Omental fat pad (tissue), 4 donors: Measurements from ENCODE around the gene NME3. TPM values are rescaled to one million over a fixed set of nuclear protein-coding genes. Genes with fewer than 3 reads are reported as not detected.

Experiments
- ATAC-seq: fragments of 150-250 bp; one replicate; pipeline ENCODE4 v1.9.1; 2016; ENCODE audit warnings: mild to moderate bottlenecking, moderate library complexity; ENCODE audit not compliant: low FRiP score
- DNase-seq: peaks from one replicate; pipeline ENCODE4 v3.0.0-alpha.2; 2019; ENCODE audit warnings: low spot score
- total RNA-seq, 4 donors: library from RNA; depleted of rRNA; stranded (reverse); fragments of >200 nt; gene quantifications; one replicate each; pipeline ENCODE4 v1.1.0, GENCODE V29; 2016
- TF ChIP-seq, protein P1 (sequence below), 3 donors: fragments of 450-650 bp; IDR thresholded peaks; one replicate each; pipeline ENCODE4 v1.5.1; 2016 to 2017; ENCODE audit warnings: antibody characterized with exemption in 3 of 3, mild to moderate bottlenecking in 3 of 3, moderate library complexity in 2 of 3

Gene NME3
- total RNA-seq, 4 donors from 2014 or later: 51.4 to 83.2 (median 69.6) TPM

DNA sequence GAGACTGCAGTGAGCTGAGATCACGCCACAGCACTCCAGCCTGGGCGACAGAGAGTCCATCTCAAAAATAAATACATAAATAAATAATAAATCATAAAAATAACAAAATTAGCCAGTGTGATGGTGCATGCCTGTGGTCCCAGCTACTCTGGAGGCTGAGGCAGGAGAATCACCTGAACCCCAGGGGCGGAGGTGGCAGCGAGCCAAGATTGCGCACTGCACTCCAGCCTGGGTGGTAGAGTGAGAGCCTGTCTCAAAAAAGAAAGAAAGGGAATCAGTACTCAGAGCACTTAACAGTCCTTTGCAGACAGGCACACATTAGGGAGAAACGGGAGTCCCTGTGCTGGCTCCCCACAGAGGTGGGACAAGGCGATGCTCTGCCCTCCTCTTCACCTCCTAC, 40.3 kb downstream of the NME3 start:
- DNase-seq: no peak
- TF ChIP-seq, protein P1, sequence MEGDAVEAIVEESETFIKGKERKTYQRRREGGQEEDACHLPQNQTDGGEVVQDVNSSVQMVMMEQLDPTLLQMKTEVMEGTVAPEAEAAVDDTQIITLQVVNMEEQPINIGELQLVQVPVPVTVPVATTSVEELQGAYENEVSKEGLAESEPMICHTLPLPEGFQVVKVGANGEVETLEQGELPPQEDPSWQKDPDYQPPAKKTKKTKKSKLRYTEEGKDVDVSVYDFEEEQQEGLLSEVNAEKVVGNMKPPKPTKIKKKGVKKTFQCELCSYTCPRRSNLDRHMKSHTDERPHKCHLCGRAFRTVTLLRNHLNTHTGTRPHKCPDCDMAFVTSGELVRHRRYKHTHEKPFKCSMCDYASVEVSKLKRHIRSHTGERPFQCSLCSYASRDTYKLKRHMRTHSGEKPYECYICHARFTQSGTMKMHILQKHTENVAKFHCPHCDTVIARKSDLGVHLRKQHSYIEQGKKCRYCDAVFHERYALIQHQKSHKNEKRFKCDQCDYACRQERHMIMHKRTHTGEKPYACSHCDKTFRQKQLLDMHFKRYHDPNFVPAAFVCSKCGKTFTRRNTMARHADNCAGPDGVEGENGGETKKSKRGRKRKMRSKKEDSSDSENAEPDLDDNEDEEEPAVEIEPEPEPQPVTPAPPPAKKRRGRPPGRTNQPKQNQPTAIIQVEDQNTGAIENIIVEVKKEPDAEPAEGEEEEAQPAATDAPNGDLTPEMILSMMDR (IDR thresholded peaks at IDR 0.05): no peak
- no peak for ATAC-seq

DNA sequence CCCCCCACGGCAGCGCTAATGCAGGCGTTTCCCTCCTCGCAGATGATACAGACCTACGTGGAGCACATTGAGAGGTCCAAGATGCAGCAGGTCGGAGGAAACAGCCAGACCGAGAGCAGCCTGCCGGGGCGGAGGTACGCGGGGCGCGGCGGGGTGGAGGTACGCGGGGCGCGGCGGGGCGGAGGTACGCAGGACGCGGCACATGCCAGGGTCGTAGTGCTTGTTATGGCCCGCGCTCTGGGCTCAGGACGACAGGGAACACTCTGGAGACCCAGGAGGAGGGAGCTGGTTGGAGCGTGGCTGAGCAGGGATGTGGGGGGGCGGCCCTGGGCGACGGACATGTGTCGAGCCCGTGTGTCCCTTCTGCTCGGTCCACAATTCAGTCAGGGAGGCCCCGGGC, 41.9 kb downstream of the NME3 start:
- TF ChIP-seq, protein P1 (IDR thresholded peaks at IDR 0.05): no peak
- DNase-seq (no peak), ATAC-seq (no peak)

DNA sequence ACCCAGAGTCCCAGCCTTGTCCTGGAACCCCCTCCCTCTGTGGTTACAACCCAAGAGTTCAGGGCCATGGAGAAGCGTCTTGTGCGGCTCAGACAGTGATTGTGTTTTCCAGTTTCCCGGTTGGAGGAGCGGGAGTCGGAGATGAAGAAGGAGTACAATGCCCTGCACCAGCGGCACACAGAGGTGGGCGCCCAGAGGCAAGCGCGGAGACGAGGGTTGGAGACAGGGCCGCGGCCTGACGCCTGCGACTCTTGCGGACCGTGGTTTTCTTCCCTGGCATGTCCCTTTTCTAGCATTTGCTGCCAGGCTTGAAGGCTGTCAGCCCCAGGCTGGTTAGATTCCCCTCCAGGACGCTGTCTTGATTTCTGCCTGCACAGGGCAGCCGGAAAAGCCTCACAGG, 42.3 kb downstream of the NME3 start:
- TF ChIP-seq, protein P1 (IDR thresholded peaks at IDR 0.05): no peak
- DNase-seq: no peak
- ATAC-seq: no peak

DNA sequence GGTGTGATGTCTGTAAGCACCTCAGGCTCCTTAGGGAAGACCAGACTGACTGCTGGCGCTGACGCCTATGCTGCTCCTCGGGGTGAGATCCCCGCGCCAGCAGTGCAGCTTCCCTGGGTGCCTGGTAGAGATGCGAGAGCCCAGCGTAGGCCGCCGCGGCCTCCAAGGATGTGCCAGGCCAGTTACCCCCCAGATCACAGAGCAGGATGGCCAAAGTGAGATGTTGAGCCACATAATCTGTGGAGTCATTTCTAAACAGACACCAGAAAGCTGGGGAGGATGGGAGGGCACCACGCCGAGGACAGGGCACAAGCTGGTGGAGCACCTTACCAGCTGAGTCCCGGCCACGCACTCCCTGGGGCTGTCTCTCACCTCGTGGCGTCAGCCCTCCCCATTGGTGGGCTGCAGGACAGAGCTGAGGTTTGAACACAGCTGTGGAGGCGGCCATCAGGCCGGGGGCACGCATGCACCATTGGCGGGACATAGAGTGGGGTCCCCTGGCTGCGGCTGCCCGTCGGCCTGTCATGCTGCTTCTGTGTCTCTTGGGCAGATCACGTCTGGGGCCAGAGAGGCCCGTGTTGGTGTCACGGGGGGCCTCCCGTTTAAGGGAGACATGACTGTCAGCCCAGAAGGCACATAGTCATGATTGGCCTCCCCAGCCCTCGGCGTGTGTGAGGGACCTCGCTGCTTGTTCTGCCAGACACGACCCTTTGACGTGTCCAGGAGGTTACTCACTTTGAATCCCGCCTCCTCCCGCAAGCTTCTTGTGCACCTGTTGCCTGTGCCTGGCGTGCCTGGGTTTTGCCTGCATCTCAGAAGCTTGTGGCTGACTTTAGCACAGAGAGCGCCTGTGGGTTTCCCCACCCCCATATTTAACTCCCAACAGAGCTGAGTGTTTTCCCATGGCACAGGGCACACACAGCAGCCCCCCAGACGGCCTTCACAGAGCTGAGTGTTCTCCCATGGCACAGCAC, 43.4 kb downstream of the NME3 start:
- ATAC-seq (no peak), DNase-seq (no peak)
- TF ChIP-seq, protein P1 (IDR thresholded peaks at IDR 0.05): no peak

DNA sequence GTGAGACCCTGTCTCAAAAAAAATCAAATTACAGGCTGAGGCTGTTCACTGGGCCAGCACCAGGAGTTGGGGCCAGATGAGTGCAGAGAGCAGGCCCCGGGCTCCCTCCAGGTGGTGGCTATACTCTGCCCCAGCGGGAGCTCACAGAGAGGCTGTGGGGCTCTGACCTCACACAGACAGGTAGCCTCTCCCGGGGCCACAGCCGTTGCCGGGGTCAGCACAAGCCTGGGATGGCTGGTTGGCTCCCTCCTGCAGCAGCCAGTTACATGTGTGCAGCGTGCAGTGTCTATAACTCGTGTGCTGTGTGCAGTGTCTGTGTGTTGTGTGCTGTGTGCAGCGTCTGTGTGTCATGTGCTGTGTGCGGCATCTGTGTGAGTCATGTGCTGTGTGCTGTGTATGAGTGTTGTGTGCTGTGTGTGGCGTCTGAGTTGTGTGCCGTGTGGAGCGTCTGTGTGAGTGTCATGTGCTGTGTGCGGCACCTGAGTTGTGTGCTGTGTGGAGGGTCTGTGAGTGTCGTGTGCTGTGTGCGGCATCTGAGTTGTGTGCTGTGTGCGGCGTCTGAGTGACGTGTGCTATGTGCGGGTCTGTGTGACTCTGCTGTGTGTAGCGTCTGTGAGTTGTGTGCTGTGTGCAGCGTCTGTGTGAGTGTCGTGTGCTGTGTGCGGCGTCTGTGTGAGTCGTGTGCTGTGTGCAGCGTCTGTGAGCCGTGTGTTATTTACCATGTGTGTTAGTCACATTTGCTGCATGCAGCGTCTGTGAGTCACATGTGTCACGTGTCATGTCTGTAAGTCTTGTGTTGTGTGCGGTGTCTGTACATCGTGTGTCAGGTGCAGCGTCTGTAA, 44.5 kb downstream of the NME3 start:
- ATAC-seq (no peak), DNase-seq (no peak)
- TF ChIP-seq, protein P1 (IDR thresholded peaks at IDR 0.05): no peak

DNA sequence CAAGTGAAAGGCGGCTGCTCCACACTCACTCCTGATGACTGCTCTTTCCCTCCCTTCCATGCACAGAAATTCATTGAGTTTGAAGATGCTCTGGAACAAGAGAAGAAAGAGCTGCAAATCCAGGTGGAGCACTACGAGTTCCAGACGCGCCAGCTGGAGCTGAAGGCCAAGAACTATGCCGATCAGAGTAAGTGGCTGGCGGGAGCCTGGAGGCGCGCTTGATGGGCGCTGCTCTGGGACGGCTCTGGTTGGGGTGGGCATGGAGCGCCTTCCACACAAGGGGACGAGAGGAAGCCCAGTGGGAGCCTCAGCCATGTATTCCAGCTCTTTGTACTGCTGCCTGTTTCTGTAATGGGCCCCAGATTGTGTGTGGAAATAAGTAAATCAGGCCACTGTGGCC, 46.9 kb downstream of the NME3 start:
- ATAC-seq: no peak
- no peak for DNase-seq
- TF ChIP-seq, protein P1 (IDR thresholded peaks at IDR 0.05): no peak
